Body of pancreas (tissue), 4 donors: ENCODE data around the gene MED25.

ENCODE experiments used
- CTCF ChIP-seq, 7 experiments: fragments of 450-650 bp in 4 of 7; fragments of 200-600 bp in 3 of 7; sonication (generic) in 3 of 7; IDR thresholded peaks; one replicate each; pipeline ENCODE4 v1.5.1; 2016 to 2019; ENCODE audit warnings: antibody characterized with exemption in 7 of 7
- POLR2A ChIP-seq, 3 donors: fragments of 450-650 bp; IDR thresholded peaks; one replicate each; pipeline ENCODE4 v1.6.1; 2016; ENCODE audit warnings: antibody characterized with exemption in 3 of 3, mild to moderate bottlenecking in 2 of 3

GRCh38 chr19:49814010-49814409 is 4.1 kb upstream of the MED25 start:
- TF ChIP-seq CTCF (IDR thresholded peaks at IDR 0.05), result no peak
- TF ChIP-seq POLR2A (IDR thresholded peaks at IDR 0.05), result no peak
